Natural killer cell (primary cell): ENCODE data around the gene ACOT7. TPM values are rescaled to one million over a fixed set of nuclear protein-coding genes. Genes with fewer than 3 reads are reported as not detected.
A peak's percentile ranks its signal among the peaks of the same experiment; 100 is the strongest.

Source experiments
- ATAC-seq, 3 donors: fragments of 150-1000 bp in 2 of 3; fragments of 200-7000 bp in 1 of 3; cut with Tn5 transposase; 1 replicate in 1 of 3; 2 replicates in 2 of 3; pipeline ENCODE4 v1.10.0; 2021; ENCODE audit warnings: mild to moderate bottlenecking in 2 of 3, moderate library complexity in 2 of 3
- DNase-seq, 2 donors: peaks; one replicate each; pipeline versions ENCODE4 v3.0.0 to v3.0.0-alpha.2; 2013 to 2021; ENCODE audit warnings: mixed read lengths in 1 of 2
- H3K27ac ChIP-seq: one replicate; pipeline ENCODE4 v1.5.1; 2013; ENCODE audit warnings: mild to moderate bottlenecking, low read length
- H3K27me3 ChIP-seq: one replicate; pipeline ENCODE4 v1.6.1; 2013; ENCODE audit warnings: low read length; ENCODE audit not compliant: control insufficient read depth, insufficient read depth
- H3K36me3 ChIP-seq: one replicate; pipeline ENCODE4 v1.6.1; 2013; ENCODE audit warnings: low read length; ENCODE audit not compliant: control insufficient read depth, insufficient read depth
- H3K4me1 ChIP-seq: one replicate; pipeline ENCODE4 v1.6.1; 2013; ENCODE audit warnings: low read length; ENCODE audit not compliant: control insufficient read depth, insufficient read depth
- H3K4me3 ChIP-seq: one replicate; pipeline ENCODE4 v1.5.1; 2013; ENCODE audit warnings: low read length
- H3K9me3 ChIP-seq: one replicate; pipeline ENCODE4 v1.6.1; 2013; ENCODE audit warnings: low read length; ENCODE audit not compliant: control insufficient read depth, insufficient read depth
- H3K27ac Mint-ChIP-seq, 2 donors: one replicate each; pipeline ENCODE4 v1.8.0; 2022; ENCODE audit warnings: mild to moderate bottlenecking in 2 of 2, mixed read lengths in 2 of 2, moderate library complexity in 1 of 2
- H3K27me3 Mint-ChIP-seq, 2 donors: one replicate each; pipeline ENCODE4 v1.8.0; 2022; ENCODE audit warnings: low read depth in 2 of 2, mixed read lengths in 2 of 2
- H3K36me3 Mint-ChIP-seq: one replicate; pipeline ENCODE4 v1.8.0; 2022; ENCODE audit warnings: mixed read lengths
- H3K4me1 Mint-ChIP-seq, 2 donors: one replicate each; pipeline ENCODE4 v1.8.0; 2022; ENCODE audit warnings: mixed read lengths in 2 of 2
- H3K4me3 Mint-ChIP-seq: one replicate; pipeline ENCODE4 v1.8.0; 2022; ENCODE audit warnings: mild to moderate bottlenecking, moderate library complexity, mixed read lengths
- H3K9me3 Mint-ChIP-seq, 2 donors: one replicate each; pipeline ENCODE4 v1.8.0; 2022; ENCODE audit warnings: mixed read lengths in 2 of 2
- CTCF ChIP-seq: fragments of 200-600 bp; IDR thresholded peaks from one replicate; pipeline ENCODE4 v1.8.0; 2022; ENCODE audit warnings: antibody characterized with exemption
- WGBS: methylation state at CpG from one replicate; pipeline ENCODE4 v1.1.7; 2013; ENCODE audit warnings: missing lambda C conversion rate; ENCODE audit not compliant: insufficient coverage; 5-methylcytosine and 5-hydroxymethylcytosine counted together
- intact Hi-C: fragments of 100-400 bp; cut with micrococcal nuclease; formaldehyde crosslinking; loops from one replicate; pipeline ENCODE4 v1.14.2; 2022
- total RNA-seq, 4 donors: library from RNA; stranded (reverse); fragments of 120-200 nt in 1 of 4; gene quantifications; one replicate each; pipeline versions ENCODE4 v1.2.3 to v1.2.4, GENCODE V29; 2013 to 2022

ACOT7 gene
- total RNA-seq, 3 donors from 2014 or later (not counting 1 experiment from before 2014, with no cell fraction given) = 11.5 to 16.9 (median 15.4) TPM

GRCh38 chr1:6298530-6298929 lies 95.0 kb downstream of the ACOT7 start:
- H3K4me3 ChIP-seq = no peak overlapping the region
- H3K9me3 Mint-ChIP-seq = no peaks in the 10 kb centered on the region
- H3K36me3 Mint-ChIP-seq = no peaks in the 10 kb centered on the region
- no peaks in the 10 kb centered on the region for H3K27me3 ChIP-seq
- H3K27ac ChIP-seq = no peak overlapping the region
- H3K27me3 Mint-ChIP-seq = no peaks in the 10 kb centered on the region
- H3K27ac Mint-ChIP-seq = peak overlapping the region in 1 of 2 donors; percentile 41
- H3K4me3 Mint-ChIP-seq = no peak overlapping the region
- H3K36me3 ChIP-seq = no peaks in the 10 kb centered on the region
- 96% methylated on average over 8 of the region's 8 CpGs for WGBS
- no peak for TF ChIP-seq CTCF
- peaks cover 26 to 37% of the 10 kb centered on the region in 2 donors for H3K4me1 Mint-ChIP-seq
- DNase-seq = no peak
- H3K9me3 ChIP-seq = no peaks in the 10 kb centered on the region
- peaks cover 31% of the 10 kb centered on the region for H3K4me1 ChIP-seq
- intact Hi-C loops = loop anchor here (5.0 kb wide), 1 partner anchor 51 kb away; no protein-coding TSS in a partner anchor
- no peak for ATAC-seq

- intact Hi-C loops = loop anchor here (5.0 kb wide), 1 partner anchor 49 kb away; no protein-coding TSS in a partner anchor
- no peaks in the 10 kb centered on the region for H3K9me3 ChIP-seq
- no peak for TF ChIP-seq CTCF
- no peaks in the 10 kb centered on the region for H3K36me3 ChIP-seq
- peaks cover 49% of the 10 kb centered on the region for H3K4me1 ChIP-seq
- Mint-ChIP-seq H3K36me3 (no peaks in the 10 kb centered on the region), H3K4me3 (no peak overlapping the region), H3K4me1 (peaks cover 48 to 50% of the 10 kb centered on the region in 2 donors), H3K9me3 (no peaks in the 10 kb centered on the region), H3K27me3 (no peaks in the 10 kb centered on the region), H3K27ac (peak overlapping the region; percentile 90 to 91)
- H3K4me3 ChIP-seq = no peak overlapping the region
- DNase-seq = no peak
- no peak for ATAC-seq
- peak overlapping the region; percentile 81 for H3K27ac ChIP-seq
- 98% methylated on average over 2 of the region's 6 CpGs for WGBS
- H3K27me3 ChIP-seq = no peaks in the 10 kb centered on the region
Observed at GRCh38 chr1:6295910-6296309, 97.7 kb downstream of the ACOT7 start.

- peak; percentile 64 to 76 (median 70) for ATAC-seq
- peak overlapping the region; percentile 90 to 91 for H3K27ac Mint-ChIP-seq
- Histone ChIP-seq H3K36me3 (no peaks in the 10 kb centered on the region), H3K27me3 (no peaks in the 10 kb centered on the region), H3K27ac (peak overlapping the region; percentile 81), H3K4me1 (peaks cover 57% of the 10 kb centered on the region), H3K4me3 (no peak overlapping the region), H3K9me3 (no peaks in the 10 kb centered on the region)
- peak; percentile 53 to 59 for DNase-seq
- peak overlapping the region; percentile 82 for H3K4me3 Mint-ChIP-seq
- no peaks in the 10 kb centered on the region for H3K36me3 Mint-ChIP-seq
- 45% methylated on average over 23 of the region's 23 CpGs for WGBS
- peaks cover 49 to 52% of the 10 kb centered on the region in 2 donors for H3K4me1 Mint-ChIP-seq
- H3K27me3 Mint-ChIP-seq = no peaks in the 10 kb centered on the region
- no peaks in the 10 kb centered on the region for H3K9me3 Mint-ChIP-seq
- no peak for TF ChIP-seq CTCF
- intact Hi-C loops = loop anchor here (1.0 to 5.0 kb wide), 2 partner anchors 35 to 48 kb away; no protein-coding TSS in a partner anchor
Observed at GRCh38 chr1:6294890-6295556, 98.5 kb downstream of the ACOT7 start.
